Stimulated activated CD8-positive, alpha-beta memory T cell treated with anti-CD3 and anti-CD28 coated beads, Interleukin-12 subunit alpha, Interleukin-12 subunit beta, amount 100 ng/mL, for 4 hours (primary cell): Measurements from ENCODE around the gene CCDC137.
A peak's percentile ranks its signal among the peaks of the same experiment; 100 is the strongest.

Source experiments
- DNase-seq: peaks from one replicate; pipeline ENCODE4 v3.0.0-alpha.2; 2020; ENCODE audit warnings: low read depth

Gene CCDC137

DNA sequence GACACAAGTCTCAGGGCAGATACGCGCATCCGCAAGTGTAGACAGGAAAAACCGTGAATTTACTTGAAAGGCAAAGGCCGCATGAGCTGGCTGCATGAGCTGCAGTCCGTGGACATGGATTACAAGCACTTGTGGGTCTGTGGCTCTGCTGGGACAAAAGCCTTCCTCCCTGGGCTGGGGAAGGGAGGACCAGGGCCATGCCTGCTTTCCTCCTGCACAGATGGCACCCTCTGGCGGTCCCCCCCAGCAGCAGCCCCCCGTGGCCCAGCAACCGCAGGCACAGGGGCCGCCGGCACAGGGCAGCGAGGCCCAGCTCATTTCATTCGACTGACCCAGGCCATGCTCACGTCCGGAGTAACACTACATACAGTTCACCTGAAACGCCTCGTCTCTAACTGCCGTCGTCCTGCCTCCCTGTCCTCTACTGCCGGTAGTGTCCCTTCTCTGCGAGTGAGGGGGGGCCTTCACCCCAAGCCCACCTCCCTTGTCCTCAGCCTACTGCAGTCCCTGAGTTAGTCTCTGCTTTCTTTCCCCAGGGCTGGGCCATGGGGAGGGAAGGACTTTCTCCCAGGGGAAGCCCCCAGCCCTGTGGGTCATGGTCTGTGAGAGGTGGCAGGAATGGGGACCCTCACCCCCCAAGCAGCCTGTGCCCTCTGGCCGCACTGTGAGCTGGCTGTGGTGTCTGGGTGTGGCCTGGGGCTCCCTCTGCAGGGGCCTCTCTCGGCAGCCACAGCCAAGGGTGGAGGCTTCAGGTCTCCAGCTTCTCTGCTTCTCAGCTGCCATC is 34.9 kb downstream of the CCDC137 start:
- DNase-seq: no peak

DNA sequence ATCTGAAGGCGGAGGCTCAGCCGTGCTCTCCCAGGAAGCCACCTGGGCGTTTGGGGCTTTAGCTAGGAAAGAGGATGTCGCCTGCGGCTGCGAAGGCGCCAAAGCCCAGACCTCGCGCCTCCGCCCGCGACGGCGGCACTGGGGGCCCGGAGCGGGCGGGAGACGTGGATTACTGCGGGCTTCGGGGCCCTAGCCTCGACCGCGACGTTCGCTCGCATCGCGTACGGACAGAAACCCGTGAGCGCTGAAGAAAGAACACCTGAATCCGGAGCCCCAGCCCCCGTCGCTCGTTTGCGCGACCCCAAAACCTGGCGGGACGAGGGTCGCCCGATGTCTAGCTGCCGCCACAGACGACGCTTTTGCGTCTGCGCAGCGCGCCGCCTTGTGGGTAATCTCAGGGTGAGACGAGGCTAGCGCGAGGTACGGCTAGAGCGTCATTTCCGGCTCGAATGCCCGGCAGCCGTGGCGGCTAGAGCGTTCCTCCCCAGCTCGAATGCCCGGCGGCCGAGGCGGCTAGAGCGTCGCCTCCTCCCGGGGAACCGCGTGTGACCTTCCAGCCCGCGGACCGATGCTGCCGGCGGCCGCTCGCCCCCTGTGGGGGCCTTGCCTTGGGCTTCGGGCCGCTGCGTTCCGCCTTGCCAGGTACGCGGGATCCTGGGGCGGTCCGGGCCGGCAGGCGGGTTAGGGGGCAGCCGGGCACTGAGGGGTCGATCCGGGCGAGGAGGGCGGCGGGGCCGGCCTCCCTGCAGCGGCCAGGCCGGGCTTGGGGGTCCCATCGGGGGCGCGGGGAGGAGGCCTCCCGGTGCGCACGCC is 36.6 kb downstream of the CCDC137 start, which contains the start of gene MRPL12:
Gene MRPL12, plus strand, starts transcription at position 434 of the 813 bp plus-strand sequence. Its CDS starts 135 bp downstream, at position 569.
- DNase-seq: peak; percentile 84

DNA sequence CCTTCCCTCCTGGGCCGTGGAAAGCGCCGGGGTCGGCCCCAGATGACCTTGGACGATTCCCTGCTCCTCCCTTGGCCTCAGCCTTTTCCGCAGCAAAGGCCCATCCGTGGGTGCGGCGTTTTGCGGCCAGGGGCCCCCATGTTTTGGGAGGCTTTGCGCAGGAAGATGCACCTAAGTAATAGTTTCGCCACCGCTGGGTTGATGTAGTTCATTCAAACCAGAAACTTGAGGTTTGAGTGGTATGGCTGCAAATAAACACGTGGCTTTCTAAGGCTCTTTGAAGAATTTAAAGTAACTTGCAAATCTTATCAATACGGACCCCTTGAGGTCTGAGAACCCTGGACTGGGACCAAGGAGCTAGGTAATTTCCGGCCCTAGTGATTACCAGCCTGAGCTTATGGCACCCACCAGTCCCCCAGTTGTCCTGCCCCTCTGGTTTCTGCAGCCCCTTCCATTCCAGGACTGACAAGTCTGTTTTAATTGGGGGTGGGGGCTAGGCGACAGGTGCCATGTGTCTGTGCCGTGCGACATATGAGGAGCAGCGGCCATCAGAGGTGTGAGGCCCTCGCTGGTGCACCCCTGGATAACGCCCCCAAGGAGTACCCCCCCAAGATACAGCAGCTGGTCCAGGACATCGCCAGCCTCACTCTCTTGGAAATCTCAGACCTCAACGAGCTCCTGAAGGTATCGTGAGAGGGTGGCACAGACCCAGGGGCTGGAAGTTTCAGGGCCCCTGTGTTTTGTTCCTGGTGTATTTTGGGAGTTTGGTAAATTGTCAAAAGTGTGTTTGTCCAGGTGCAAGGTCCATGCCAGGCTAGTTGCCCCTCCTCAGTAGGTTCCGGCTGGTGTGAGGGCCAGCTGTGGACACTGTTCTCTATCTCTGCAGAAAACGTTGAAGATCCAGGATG is 37.5 kb downstream of the CCDC137 start:
- no peak for DNase-seq

DNA sequence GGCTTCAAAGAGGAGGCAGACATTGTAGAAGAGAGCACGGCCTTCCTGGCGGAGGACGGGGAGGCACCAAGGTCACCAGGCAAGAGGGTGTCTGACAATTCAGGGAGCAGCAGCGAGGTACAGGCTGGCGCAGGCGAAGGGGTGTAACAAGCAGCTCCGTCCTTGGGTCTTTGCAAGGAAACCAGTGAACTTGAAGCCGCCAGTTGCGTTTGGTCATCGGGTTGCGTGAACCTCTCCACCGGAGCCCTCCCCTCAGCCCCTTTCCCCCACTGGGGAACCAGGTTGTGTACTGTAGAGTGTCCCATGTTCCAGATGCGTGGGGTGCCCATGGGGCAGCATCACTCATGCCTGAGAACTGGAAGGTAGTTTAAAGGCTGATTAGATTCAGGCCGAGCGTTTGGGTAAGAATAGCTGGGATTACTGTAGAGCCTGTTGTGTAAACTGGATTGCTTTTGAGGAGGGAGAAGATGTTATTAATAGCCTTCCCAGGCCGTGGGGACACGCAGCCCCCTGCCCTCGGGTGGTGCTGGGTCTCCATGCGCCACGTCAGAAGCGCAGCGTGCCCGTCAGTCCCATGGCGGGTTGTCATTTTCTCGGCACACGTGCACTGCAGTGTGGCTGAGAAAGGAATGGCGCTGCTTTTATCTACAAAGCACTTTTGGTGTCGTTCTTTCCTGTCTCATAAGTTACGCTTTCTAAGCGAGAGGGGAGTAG is 39.1 kb downstream of the CCDC137 start:
- DNase-seq: no peak

DNA sequence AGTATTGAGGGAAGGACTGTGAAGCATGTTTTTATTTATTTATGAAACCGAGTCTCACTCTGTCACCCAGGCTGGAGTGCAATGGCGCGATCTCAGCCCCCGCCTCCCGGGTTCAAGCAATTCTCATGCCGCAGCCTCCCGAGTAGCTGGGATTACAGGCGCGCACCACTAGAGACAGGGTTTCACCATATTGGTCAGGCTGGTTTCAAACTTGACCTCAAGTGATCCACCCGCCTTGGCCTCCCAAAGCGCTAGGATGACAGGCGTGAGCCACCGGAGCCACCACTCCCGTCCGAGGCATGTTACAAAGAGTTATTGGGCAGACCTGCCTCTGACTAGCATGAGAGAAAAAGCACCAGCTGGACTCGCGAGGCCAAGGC is 39.7 kb downstream of the CCDC137 start:
- no peak for DNase-seq

DNA sequence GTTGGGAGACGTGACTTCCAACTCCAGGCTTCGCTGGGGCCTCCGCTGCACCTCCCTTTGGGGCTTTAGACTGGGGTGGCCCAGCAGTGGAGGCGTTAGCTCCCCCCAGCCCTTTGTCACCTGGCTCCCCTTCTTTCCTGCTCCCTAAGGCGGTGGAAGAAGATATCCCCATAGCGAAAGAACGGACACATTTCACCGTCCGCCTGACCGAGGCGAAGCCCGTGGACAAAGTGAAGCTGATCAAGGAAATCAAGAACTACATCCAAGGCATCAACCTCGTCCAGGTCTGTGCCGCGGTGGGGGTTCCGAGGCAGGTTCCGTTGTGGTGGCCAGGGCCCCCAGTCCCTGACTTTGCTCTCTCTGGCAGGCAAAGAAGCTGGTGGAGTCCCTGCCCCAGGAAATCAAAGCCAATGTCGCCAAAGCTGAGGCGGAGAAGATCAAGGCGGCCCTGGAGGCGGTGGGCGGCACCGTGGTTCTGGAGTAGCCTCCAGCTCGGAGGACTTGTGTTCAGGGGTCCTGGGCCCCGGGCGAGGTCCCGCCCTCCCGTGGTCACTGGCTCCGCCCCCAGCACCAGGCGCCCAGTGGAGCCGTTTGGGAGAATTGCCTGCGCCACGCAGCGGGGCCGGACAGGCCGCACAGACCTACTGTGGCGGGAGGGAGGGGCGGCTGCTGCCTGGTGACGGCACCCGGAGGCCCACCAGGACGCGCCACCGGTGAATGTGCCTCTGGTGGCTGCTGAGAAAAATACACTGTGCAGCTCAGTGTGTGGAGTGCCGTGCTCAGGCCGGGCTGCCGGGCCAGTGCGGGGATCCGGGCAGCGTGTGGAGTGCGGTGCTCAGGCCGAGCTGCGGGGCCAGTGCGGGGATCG is 40.5 kb downstream of the CCDC137 start:
- DNase-seq: no peak

DNA sequence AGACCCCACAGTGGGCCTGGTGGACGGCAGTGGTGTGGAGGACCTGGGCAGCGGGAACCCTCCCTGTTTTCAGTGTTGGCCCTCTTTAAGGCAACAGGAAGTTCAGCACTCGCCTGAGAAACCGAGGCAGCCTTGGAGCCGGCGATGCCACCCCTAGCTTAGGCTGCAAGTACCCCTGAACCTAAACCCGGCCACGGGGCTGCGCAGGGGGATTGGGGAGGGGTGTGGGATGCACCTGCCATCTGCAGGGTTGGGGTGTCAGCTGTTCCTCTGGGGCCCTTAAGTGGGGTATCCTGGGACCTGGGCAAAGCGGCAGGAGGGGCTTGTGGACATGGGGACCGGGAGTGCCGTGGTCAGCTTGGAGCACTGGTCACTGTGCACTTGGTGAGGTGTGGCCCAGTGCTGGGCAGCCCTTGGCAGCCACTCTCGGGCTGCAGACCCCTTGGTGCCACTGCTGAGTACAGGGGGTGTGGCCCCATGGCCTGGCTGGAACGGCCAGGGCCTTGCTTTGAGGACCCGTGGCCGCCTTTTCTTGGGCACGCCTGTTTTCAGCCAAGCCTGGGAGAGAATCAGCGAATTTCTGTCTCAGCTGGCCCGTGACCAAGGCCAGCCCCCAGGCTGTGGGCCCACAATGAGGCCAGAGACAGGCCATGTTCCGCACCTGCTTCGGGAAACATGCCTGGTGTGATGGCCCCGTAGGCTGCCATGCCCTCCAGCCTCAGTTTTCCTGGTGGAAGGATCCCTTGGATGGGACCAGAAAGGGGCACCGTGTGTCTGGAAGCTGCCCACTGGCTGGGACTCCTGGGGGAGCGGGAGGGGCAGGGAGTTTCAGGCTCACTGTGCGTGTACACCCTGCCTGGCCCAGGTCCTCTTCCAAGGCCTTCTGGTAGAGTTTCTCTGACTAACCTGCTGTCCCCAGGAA is 41.4 kb downstream of the CCDC137 start:
- no peak for DNase-seq

DNA sequence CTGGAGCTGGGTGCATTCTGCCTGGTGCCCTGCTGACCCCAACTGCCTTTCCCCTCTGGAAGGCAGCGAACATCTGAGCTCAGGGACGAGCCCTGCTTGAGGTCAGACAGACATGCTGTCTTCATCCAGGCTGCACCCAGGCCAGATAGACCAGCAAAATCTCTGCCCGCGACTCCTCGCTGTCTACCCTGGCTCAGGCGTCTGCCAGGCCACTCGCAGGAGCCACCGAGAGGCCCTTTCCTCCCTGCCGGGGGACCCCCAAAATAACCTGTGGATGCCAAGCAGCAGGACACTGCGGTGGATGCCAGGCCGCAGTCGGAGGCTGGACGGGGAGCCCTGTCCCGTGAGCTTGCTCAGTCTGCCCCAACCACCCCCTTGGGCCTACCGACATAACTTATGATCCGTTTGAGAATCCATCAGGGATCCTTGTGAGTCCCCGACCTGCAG is 42.2 kb downstream of the CCDC137 start:
- DNase-seq: no peak

DNA sequence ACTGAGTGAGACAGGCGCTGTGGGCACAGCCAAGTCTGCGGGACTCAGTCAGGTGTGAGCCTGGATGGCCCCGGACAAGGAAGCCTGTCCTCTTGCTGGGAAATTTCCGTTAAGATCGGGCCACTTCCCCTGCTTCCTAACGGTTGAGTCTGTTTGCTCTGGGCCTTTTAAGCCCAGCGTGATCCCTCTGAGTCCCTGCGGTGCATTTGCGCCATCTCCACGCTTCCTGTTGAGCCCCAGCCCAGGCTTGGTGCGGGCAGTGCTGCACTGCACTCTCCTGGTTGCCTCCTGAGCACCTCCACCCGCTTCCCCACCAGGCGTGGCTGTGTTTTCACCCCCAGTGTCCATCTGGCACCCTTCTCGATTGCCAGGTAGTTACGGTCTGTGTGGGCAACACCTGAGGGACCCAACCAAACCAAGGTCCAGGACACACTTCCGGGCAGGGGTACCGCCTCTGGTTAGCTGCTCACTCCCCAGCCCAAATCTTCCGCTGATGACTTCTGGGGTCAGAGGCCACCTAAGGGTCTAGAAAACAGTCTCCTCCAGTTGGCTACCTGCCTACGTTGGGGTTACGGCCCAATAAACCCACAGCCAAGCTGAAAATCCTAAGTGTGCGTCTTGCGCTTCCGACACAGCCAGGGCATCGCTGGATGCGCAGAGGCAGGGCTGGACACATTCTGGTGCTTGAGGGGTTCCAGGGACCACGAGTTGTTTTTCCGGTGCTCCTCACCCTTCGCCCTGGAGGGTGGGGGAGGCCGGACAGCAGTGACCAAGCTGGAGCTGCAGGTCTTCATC is 44.2 kb downstream of the CCDC137 start:
- no peak for DNase-seq

DNA sequence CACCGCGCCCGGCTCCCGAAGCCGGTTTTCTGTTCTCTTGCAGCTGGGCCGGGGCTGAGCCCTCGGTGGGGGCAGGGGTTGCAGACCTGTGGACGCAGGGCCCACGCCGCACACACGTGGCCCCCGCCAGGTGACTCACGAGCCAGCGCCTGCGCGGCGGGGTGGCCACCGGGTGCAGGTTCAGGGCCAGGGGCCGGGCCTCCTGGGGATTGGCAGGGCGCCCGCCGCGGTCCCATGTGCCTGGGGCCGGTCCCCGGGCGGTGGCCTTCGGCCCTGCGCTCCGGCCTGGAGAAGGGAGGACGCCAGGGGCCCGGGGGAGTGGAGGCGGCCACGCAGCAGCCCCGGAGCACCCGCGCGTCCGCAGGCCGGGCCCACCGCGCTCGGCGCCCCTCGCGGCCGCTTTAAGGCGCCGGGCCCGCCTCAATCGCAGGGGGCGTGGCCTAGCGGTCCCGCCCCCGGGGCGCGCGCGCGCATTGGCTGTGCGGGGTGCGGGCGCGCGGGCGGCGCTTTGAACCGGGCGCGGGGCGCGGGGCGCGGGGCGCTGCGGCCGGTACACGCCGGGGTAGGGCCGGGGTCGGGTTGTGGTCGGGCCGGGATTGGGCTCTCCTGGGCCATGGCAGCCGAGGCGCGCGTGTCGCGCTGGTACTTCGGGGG is 45.4 kb downstream of the CCDC137 start, which contains the start of gene SLC25A10:
Gene SLC25A10, plus strand, starts transcription at position 471 of the 654 bp plus-strand sequence. Its CDS starts 143 bp downstream, at position 614.
- DNase-seq: peak; percentile 74

DNA sequence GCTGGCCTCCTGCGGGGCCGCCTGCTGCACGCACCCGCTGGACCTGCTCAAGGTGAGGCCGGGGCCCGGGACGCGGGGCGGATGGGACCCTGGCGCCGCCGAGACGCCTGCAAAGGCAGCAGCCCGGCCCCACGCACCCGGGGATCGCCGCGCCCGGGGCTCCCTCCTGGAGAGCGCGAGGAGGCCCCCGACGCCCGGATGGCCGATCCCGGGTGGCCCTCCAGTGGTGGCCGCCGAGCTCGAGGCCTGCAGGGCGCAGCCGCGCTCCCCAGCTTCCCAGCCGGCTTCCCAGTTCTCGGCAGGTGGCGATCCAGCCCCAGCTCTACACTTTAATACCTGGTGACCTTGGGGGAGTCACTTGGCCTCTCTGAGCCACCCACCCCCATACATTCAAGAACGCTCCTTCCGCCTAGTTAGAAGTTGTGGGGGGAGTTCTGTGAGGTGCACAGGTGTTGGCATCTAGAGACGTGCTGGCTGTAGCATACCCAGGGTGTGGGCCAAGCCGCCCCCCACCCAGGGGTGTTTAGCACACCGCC is 46.0 kb downstream of the CCDC137 start:
- DNase-seq: no peak

DNA sequence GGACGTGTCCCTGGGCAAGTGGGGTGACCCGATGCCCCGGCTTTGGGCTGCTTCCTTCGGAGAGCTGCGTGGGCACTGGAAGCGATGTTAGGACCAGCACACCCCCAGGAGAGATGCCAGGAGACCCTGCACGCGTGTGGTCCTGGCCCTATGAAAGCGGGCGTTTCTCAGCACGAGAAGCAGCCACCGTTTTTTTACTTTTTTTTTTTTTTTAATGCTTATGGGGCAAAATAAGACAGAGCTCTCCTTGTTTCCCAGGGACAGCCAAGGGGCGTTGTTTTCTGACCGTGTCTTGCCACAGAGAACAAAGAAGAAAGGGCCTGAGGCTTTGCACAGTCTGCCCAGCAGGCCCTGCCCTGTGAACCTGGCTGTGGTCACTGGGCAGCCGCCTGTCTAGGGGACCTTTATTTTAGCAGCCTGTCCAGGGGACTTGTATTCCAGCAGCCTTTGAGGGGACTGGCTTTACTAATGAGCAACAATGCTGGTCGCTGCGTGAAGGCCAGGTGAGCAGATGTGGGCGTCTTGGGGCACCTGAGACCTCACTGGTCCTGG is 46.5 kb downstream of the CCDC137 start:
- DNase-seq: no peak

DNA sequence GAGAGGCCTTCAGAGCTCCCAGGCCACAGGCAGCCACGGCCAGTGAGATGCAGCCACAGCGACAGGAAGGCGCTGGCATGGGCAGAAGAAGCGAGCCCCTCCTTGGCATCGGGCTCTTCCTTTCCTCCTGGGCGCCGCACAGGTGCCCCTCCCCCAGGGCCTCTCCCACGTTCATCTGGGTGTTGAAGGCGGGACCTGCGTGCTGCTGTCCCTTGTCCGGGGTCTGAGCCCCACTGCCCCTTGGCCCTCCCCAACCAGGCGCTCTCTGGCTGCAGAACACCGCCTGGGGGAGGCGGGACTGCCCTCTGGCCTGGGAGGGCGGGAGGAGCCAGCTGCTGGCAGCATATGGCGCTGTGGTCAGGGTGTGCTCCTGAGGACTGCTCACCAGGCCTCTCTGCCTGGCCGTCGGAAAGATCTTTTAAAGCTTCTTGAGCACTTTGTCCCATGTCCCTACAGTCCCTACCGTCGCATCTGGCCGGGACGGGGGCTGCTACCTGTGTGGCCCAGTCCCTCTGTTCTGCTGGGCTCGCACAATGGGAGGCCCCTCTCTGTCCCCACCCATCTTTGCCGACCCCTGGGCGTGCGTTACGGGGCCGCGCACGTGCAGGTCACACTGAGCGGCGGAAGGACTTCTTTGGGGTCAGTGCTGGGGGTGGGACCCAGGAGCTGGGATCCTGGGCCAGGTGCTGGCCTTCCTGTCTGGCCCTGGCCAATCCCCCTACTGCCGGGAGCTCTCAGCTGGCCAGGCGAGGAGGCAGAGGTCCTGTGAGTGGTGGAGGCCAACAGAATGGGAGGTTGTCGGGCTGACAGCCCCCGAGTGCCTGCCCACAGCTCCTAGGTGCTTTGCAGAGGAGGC is 47.2 kb downstream of the CCDC137 start:
- DNase-seq: no peak

DNA sequence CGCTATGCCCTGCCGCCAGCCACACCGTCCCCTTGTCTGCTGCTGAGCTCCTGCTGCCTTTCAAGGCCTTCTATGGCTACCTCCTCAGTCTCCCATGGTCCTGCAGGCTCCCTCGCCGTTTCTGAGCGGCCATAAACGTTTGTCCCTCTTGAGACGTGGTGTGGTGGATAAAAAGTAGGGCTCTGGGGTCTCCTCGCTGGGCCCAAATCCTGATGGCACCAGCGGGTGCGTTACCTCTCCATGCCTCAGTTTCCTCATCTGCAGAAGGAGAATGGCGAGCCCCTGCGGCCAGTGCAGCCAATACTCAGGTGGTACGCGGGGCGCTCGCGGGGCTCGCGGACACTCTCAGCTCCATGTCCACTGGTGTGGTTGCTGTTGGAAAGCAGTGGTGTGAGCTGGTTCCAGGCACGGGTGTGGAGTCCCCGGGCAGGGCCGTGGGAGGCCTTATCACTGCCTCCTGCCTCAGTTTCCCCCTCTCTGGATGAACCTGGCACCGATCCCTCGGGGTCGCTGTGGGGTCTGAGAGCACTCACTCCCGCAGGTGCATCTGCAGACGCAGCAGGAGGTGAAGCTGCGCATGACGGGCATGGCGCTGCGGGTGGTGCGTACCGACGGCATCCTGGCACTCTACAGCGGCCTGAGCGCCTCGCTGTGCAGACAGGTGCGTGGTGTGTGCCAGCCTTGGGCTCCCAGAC is 48.0 kb downstream of the CCDC137 start:
- no peak for DNase-seq

DNA sequence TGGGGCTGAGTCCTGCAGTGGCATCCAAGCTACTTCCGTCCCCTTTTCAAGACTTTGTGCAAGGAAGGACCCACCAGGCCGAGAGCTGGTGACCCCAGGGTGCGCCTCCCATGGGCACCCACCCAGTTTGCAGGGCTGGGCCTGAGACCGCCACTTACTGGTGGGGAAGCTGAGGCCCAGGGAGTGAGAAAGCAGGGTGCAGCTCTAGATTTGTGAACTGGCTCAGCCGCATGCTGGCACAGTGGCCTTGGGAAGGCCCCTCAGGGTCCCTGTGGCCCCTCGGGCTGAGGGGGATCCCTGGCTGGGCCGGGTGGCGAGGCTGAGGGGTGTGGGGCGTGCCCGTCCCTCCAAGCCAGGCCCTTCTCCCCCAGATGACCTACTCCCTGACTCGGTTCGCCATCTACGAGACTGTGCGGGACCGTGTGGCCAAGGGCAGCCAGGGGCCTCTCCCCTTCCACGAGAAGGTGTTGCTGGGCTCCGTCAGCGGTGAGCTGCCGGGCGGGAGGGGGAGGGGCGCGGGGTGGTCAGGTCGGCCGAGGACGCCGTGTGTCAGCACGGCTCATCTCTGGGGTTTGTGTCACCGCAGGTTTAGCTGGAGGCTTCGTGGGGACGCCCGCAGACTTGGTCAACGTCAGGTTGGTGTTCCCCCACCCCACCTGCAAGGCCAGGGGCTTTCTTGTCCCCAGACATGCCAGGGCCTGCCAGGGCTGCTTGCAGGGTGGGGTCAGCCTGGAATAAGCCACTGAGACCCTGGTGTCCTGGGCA is 48.8 kb downstream of the CCDC137 start:
- DNase-seq: no peak
